Measurements from ENCODE around the gene DUOX1. TPM values are rescaled to one million over a fixed set of nuclear protein-coding genes. Genes with fewer than 3 reads are reported as not detected.
"Not testable (repeated sequence)": the region's sequence is repeated elsewhere in the genome, so short reads cannot be mapped to it uniquely, and the experiment has no call there.

DUOX1 gene
- under 1 TPM in 1 of 3 donors, not detected in 2; 0.20 TPM for total RNA-seq
- not detected for total RNA-seq (2013)

DNA sequence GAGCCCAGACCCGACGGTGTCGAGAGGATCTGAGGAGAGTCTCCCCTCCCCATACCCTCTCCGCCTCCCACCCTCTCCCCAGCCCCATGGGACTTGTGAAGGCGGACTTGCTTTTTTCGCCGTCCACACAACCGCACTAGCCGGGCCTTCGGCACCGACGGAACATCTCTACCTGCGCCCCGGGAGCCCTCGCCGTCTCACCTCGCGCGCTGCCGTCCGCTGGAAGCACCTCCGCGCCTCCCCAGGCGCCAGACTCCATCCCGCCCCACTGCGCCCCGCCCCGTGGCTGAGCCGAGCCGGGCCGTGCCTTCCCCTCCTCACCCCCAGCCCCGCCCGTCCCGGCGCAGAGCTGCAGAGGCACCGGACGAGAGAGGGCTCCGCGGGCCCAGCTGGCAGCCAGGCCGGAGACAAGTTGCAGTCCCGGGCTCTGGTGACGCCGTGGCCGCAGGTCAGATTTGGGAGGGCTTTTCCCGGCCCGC lies at the start of gene DUOX1, which contains the start of gene DUOXA1:
Gene DUOX1 (plus strand): TSS at position 344 of the 479 bp plus-strand sequence. CDS start 1,973 bp downstream, outside the sequence.
Gene DUOXA1 (minus strand): TSS at position 229 of the 479 bp plus-strand sequence. CDS start 6,865 bp downstream, outside the sequence.
- H3K27ac ChIP-seq (ENCODE audit: low read length), result no peak within 1 kb of the TSS
- peaks cover 37% of the 10 kb centered on the region for H3K27me3 ChIP-seq (ENCODE audit: control insufficient read depth, insufficient read depth, low read length)
- no peaks in the 10 kb centered on the region for H3K9me3 ChIP-seq (ENCODE audit: control insufficient read depth, insufficient read depth, low read length)
- DNase-seq, result peak in 1 of 2 donors; percentile 38
- Mint-ChIP-seq H3K27me3 (ENCODE audit: low read depth in 2 of 2) (peaks cover 61 to 79% of the 10 kb centered on the region in 2 donors), H3K36me3 (no peaks in the 10 kb centered on the region), H3K4me3 (no peak within 1 kb of the TSS), H3K4me1 (peaks cover 0 to 7% of the 10 kb centered on the region in 2 donors), H3K9me3 (no peaks in the 10 kb centered on the region), H3K27ac (no peak within 1 kb of the TSS)
- intact Hi-C loops (cut with micrococcal nuclease), result no loop called here
- peaks cover 12% of the 10 kb centered on the region for H3K4me1 ChIP-seq (ENCODE audit: control insufficient read depth, insufficient read depth, low read length)
- TF ChIP-seq, protein P1, sequence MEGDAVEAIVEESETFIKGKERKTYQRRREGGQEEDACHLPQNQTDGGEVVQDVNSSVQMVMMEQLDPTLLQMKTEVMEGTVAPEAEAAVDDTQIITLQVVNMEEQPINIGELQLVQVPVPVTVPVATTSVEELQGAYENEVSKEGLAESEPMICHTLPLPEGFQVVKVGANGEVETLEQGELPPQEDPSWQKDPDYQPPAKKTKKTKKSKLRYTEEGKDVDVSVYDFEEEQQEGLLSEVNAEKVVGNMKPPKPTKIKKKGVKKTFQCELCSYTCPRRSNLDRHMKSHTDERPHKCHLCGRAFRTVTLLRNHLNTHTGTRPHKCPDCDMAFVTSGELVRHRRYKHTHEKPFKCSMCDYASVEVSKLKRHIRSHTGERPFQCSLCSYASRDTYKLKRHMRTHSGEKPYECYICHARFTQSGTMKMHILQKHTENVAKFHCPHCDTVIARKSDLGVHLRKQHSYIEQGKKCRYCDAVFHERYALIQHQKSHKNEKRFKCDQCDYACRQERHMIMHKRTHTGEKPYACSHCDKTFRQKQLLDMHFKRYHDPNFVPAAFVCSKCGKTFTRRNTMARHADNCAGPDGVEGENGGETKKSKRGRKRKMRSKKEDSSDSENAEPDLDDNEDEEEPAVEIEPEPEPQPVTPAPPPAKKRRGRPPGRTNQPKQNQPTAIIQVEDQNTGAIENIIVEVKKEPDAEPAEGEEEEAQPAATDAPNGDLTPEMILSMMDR (IDR thresholded peaks at IDR 0.05), result no peak
- no peak within 1 kb of the TSS for H3K4me3 ChIP-seq (ENCODE audit: low read length)
- WGBS (ENCODE audit: insufficient coverage), result 7% methylated on average over 46 of the region's 46 CpGs
- ATAC-seq, result peak in 2 of 3 donors; percentile 53 to 70
- no peaks in the 10 kb centered on the region for H3K36me3 ChIP-seq (ENCODE audit: control insufficient read depth, insufficient read depth, low read length)

DNA sequence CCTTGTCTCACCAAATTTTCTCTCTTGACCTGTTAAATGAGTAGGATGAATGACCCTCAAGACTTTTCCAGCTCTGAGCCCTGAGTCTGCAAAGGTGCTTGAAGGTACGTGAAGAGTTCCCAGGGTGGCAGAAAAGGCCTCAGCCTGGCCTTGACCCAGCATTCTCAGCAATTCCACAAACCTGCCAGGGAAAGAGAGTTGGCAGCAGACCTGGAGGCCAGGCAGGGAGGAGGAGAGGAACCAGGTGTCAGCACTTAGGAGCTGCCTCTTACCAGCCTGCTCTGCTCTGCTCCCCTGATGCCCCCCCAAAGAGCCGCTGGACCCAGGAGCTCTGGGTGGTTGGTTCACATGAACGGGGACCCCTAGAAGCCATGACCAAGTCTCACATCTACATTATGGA lies 49.2 kb upstream of the DUOX1 start:
- intact Hi-C loops (cut with micrococcal nuclease); H3K27me3 ChIP-seq (ENCODE audit: control insufficient read depth, insufficient read depth, low read length); H3K4me1 Mint-ChIP-seq; H3K4me1 ChIP-seq (ENCODE audit: control insufficient read depth, insufficient read depth, low read length); H3K4me3 ChIP-seq (ENCODE audit: low read length); H3K27ac ChIP-seq (ENCODE audit: low read length); H3K4me3 Mint-ChIP-seq; H3K9me3 ChIP-seq (ENCODE audit: control insufficient read depth, insufficient read depth, low read length); ATAC-seq; DNase-seq; H3K9me3 Mint-ChIP-seq; H3K36me3 ChIP-seq (ENCODE audit: control insufficient read depth, insufficient read depth, low read length); H3K27ac Mint-ChIP-seq; H3K36me3 Mint-ChIP-seq: not testable (repeated sequence)
- peaks cover 11 to 18% of the 10 kb centered on the region in 2 donors for H3K27me3 Mint-ChIP-seq (ENCODE audit: low read depth in 2 of 2)
- WGBS (ENCODE audit: insufficient coverage), result 95% methylated on average over 2 of the region's 3 CpGs

DNA sequence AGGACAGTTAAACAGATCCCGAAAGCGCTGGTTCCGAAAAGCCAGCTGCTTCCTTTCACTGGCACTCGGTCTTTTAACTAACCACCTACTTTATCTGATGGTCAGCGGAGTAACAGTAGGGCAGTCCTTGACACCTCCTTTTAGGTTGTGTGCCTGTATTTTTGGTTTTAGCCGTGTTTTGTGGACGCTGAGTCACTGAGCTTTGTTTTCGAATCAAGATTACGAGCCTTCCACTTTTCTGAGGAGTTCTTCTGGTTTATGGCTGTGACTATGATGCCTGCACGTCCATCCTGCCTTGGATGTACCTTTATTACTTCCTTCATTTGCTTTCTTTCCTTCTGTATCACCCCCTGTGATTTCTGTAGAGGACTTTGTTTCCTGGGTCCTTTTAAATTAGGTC lies 47.4 kb upstream of the DUOX1 start:
- H3K9me3 ChIP-seq (ENCODE audit: control insufficient read depth, insufficient read depth, low read length); H3K9me3 Mint-ChIP-seq; H3K4me1 Mint-ChIP-seq; H3K36me3 ChIP-seq (ENCODE audit: control insufficient read depth, insufficient read depth, low read length); H3K27me3 ChIP-seq (ENCODE audit: control insufficient read depth, insufficient read depth, low read length); H3K27ac ChIP-seq (ENCODE audit: low read length); H3K4me3 Mint-ChIP-seq; H3K4me1 ChIP-seq (ENCODE audit: control insufficient read depth, insufficient read depth, low read length); intact Hi-C loops (cut with micrococcal nuclease); DNase-seq; H3K36me3 Mint-ChIP-seq; H3K4me3 ChIP-seq (ENCODE audit: low read length); H3K27ac Mint-ChIP-seq: not testable (repeated sequence)
- WGBS (ENCODE audit: insufficient coverage), result 75% methylated on average over 4 of the region's 10 CpGs
- H3K27me3 Mint-ChIP-seq (ENCODE audit: low read depth in 2 of 2), result peaks cover 15 to 26% of the 10 kb centered on the region in 2 donors
- ATAC-seq, result peak in 1 of 3 donors; percentile 70

DNA sequence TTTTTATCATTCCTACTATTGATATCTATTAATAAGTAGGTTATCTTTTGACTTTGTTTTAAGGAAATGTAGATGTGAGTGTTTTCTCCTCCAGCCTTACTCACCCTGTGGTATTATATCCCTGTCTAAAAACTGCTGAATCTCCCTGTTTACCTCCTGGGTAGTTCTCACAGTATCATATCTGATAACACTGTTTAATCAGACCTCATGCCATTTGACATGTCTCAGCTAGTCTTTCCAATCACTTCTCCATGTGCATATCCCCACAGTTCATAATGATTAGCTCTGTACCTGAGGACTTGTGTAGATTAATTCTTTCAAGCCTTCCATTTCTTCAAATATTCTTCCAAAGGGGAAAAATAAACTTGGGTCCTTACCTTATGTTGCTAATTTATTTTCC lies 46.6 kb upstream of the DUOX1 start:
- Mint-ChIP-seq H3K4me3 (no peak overlapping the region), H3K27ac (no peak overlapping the region), H3K27me3 (ENCODE audit: low read depth in 2 of 2) (peaks cover 16 to 27% of the 10 kb centered on the region in 2 donors), H3K36me3 (no peaks in the 10 kb centered on the region), H3K9me3 (no peaks in the 10 kb centered on the region), H3K4me1 (no peaks in the 10 kb centered on the region)
- Histone ChIP-seq H3K4me1 (ENCODE audit: control insufficient read depth, insufficient read depth, low read length) (no peaks in the 10 kb centered on the region), H3K4me3 (ENCODE audit: low read length) (no peak overlapping the region), H3K27me3 (ENCODE audit: control insufficient read depth, insufficient read depth, low read length) (peaks cover 8% of the 10 kb centered on the region), H3K27ac (ENCODE audit: low read length) (no peak overlapping the region), H3K36me3 (ENCODE audit: control insufficient read depth, insufficient read depth, low read length) (no peaks in the 10 kb centered on the region), H3K9me3 (ENCODE audit: control insufficient read depth, insufficient read depth, low read length) (no peaks in the 10 kb centered on the region)
- no peak for ATAC-seq
- intact Hi-C loops (cut with micrococcal nuclease), result no loop called here
- TF ChIP-seq, protein P1 (IDR thresholded peaks at IDR 0.05), result no peak
- no peak for DNase-seq

All from natural killer cell (primary cell).